Activated T-helper 17 cell treated with anti-CD3 and anti-CD28 coated beads, Interleukin-2, amount 50 U/mL, for 72 hours (primary cell): ENCODE measurements around the gene AJUBA. TPM values are rescaled to one million over a fixed set of nuclear protein-coding genes. Genes with fewer than 3 reads are reported as not detected.

Source experiments
- ATAC-seq: fragments of 150-1000 bp; cut with Tn5 transposase; replicated peaks from 2 replicates; pipeline ENCODE4 v1.10.0; 2021; ENCODE audit warnings: mild to moderate bottlenecking, moderate library complexity
- H3K27ac Mint-ChIP-seq: one replicate; pipeline ENCODE4 v1.8.0; 2022; ENCODE audit warnings: mixed read lengths
- H3K27me3 Mint-ChIP-seq: one replicate; pipeline ENCODE4 v1.8.0; 2022; ENCODE audit warnings: mixed read lengths
- H3K36me3 Mint-ChIP-seq: one replicate; pipeline ENCODE4 v1.8.0; 2022; ENCODE audit warnings: low read depth, mild to moderate bottlenecking, mixed read lengths
- H3K4me1 Mint-ChIP-seq: one replicate; pipeline ENCODE4 v1.8.0; 2022; ENCODE audit warnings: mixed read lengths
- H3K4me3 Mint-ChIP-seq: one replicate; pipeline ENCODE4 v1.8.0; 2022; ENCODE audit warnings: mild to moderate bottlenecking, mixed read lengths
- H3K9me3 Mint-ChIP-seq: one replicate; pipeline ENCODE4 v1.8.0; 2022; ENCODE audit warnings: mixed read lengths
- total RNA-seq, 2 donors: library from RNA; stranded (reverse); gene quantifications; one replicate each; pipeline ENCODE4 v1.2.3, GENCODE V29; 2022

AJUBA gene
- total RNA-seq, 2 donors from 2014 or later, result 1.1 to 7.5 TPM

- no peaks in the 10 kb centered on the region for H3K9me3 Mint-ChIP-seq
- no peak overlapping the region for H3K4me3 Mint-ChIP-seq
- no peaks in the 10 kb centered on the region for H3K36me3 Mint-ChIP-seq
- H3K4me1 Mint-ChIP-seq, result no peaks in the 10 kb centered on the region
- no peak overlapping the region for H3K27ac Mint-ChIP-seq
- no peak for ATAC-seq
- H3K27me3 Mint-ChIP-seq, result no peaks in the 10 kb centered on the region
Observed at GRCh38 chr14:22996768-22997654, 14.7 kb upstream of the AJUBA start.

- Mint-ChIP-seq H3K4me3 (no peak overlapping the region), H3K9me3 (no peaks in the 10 kb centered on the region), H3K4me1 (no peaks in the 10 kb centered on the region), H3K27me3 (no peaks in the 10 kb centered on the region), H3K36me3 (no peaks in the 10 kb centered on the region), H3K27ac (no peak overlapping the region)
- ATAC-seq, result no peak
Observed at GRCh38 chr14:22995889-22996625, 13.7 kb upstream of the AJUBA start.

- Mint-ChIP-seq H3K27ac (no peak overlapping the region), H3K9me3 (no peaks in the 10 kb centered on the region), H3K4me1 (no peaks in the 10 kb centered on the region), H3K4me3 (no peak overlapping the region), H3K27me3 (no peaks in the 10 kb centered on the region), H3K36me3 (no peaks in the 10 kb centered on the region)
- ATAC-seq, result peak; percentile 49
Observed at GRCh38 chr14:22994762-22995275, 12.5 kb upstream of the AJUBA start.

GRCh38 chr14:22993517-22993916 is 11.2 kb upstream of the AJUBA start:
- no peak overlapping the region for H3K4me3 Mint-ChIP-seq

GRCh38 chr14:22991852-22992251 is 9.5 kb upstream of the AJUBA start:
- no peaks in the 10 kb centered on the region for H3K36me3 Mint-ChIP-seq
- H3K27ac Mint-ChIP-seq, result no peak overlapping the region
- ATAC-seq, result no peak
- no peaks in the 10 kb centered on the region for H3K27me3 Mint-ChIP-seq
- no peaks in the 10 kb centered on the region for H3K4me1 Mint-ChIP-seq
- no peak overlapping the region for H3K4me3 Mint-ChIP-seq
- no peaks in the 10 kb centered on the region for H3K9me3 Mint-ChIP-seq

More at GRCh38 chr14:22993517-22993916, 11.2 kb upstream of the AJUBA start:
- no peak for ATAC-seq
- H3K36me3 Mint-ChIP-seq, result no peaks in the 10 kb centered on the region
- H3K9me3 Mint-ChIP-seq, result no peaks in the 10 kb centered on the region
- no peak overlapping the region for H3K27ac Mint-ChIP-seq
- no peaks in the 10 kb centered on the region for H3K4me1 Mint-ChIP-seq
- H3K27me3 Mint-ChIP-seq, result no peaks in the 10 kb centered on the region

GRCh38 chr14:22987291-22987690 is 4.9 kb upstream of the AJUBA start:
- Mint-ChIP-seq H3K36me3 (no peaks in the 10 kb centered on the region), H3K9me3 (no peaks in the 10 kb centered on the region), H3K27me3 (no peaks in the 10 kb centered on the region), H3K27ac (no peak overlapping the region), H3K4me1 (no peaks in the 10 kb centered on the region), H3K4me3 (no peak overlapping the region)
- no peak for ATAC-seq

- Mint-ChIP-seq H3K27ac (no peak overlapping the region), H3K27me3 (no peaks in the 10 kb centered on the region), H3K4me3 (no peak overlapping the region), H3K4me1 (no peaks in the 10 kb centered on the region), H3K9me3 (no peaks in the 10 kb centered on the region), H3K36me3 (no peaks in the 10 kb centered on the region)
- peak; percentile 65 for ATAC-seq
Observed at GRCh38 chr14:22986508-22987054, 4.2 kb upstream of the AJUBA start.

GRCh38 chr14:22985894-22986507 is 3.6 kb upstream of the AJUBA start:
- H3K36me3 Mint-ChIP-seq, result no peaks in the 10 kb centered on the region
- H3K9me3 Mint-ChIP-seq, result no peaks in the 10 kb centered on the region
- ATAC-seq, result no peak
- H3K4me1 Mint-ChIP-seq, result no peaks in the 10 kb centered on the region
- H3K27ac Mint-ChIP-seq, result no peak overlapping the region
- no peak overlapping the region for H3K4me3 Mint-ChIP-seq
- H3K27me3 Mint-ChIP-seq, result no peaks in the 10 kb centered on the region

- Mint-ChIP-seq H3K9me3 (no peaks in the 10 kb centered on the region), H3K27ac (no peak overlapping the region), H3K36me3 (no peaks in the 10 kb centered on the region), H3K4me3 (no peak overlapping the region), H3K4me1 (peaks cover 1% of the 10 kb centered on the region), H3K27me3 (no peaks in the 10 kb centered on the region)
- no peak for ATAC-seq
Observed at GRCh38 chr14:22984959-22985658, 2.8 kb upstream of the AJUBA start.

GRCh38 chr14:22981876-22982476 is 375 bp downstream of the AJUBA start:
- H3K4me3 Mint-ChIP-seq, result no peak overlapping the region
- H3K27me3 Mint-ChIP-seq, result no peaks in the 10 kb centered on the region
- no peak overlapping the region for H3K27ac Mint-ChIP-seq
- no peaks in the 10 kb centered on the region for H3K36me3 Mint-ChIP-seq
- peak; percentile 3 for ATAC-seq
- no peaks in the 10 kb centered on the region for H3K9me3 Mint-ChIP-seq
- peaks cover 8% of the 10 kb centered on the region for H3K4me1 Mint-ChIP-seq

- ATAC-seq, result peak; percentile 28
- no peaks in the 10 kb centered on the region for H3K9me3 Mint-ChIP-seq
- no peak overlapping the region for H3K27ac Mint-ChIP-seq
- no peaks in the 10 kb centered on the region for H3K27me3 Mint-ChIP-seq
- H3K4me1 Mint-ChIP-seq, result peaks cover 8% of the 10 kb centered on the region
- peak overlapping the region; percentile 63 for H3K4me3 Mint-ChIP-seq
- H3K36me3 Mint-ChIP-seq, result no peaks in the 10 kb centered on the region
Observed at GRCh38 chr14:22981090-22981875, 1.1 kb downstream of the AJUBA start.

- H3K4me1 Mint-ChIP-seq, result peaks cover 8% of the 10 kb centered on the region
- H3K36me3 Mint-ChIP-seq, result no peaks in the 10 kb centered on the region
- no peak overlapping the region for H3K27ac Mint-ChIP-seq
- H3K27me3 Mint-ChIP-seq, result no peaks in the 10 kb centered on the region
- ATAC-seq, result peak; percentile 51
- no peaks in the 10 kb centered on the region for H3K9me3 Mint-ChIP-seq
- H3K4me3 Mint-ChIP-seq, result peak overlapping the region; percentile 63
Observed at GRCh38 chr14:22980672-22981089, 1.7 kb downstream of the AJUBA start.
